Measurements from ENCODE around the gene INSRR. TPM values are rescaled to one million over a fixed set of nuclear protein-coding genes. Genes with fewer than 3 reads are reported as not detected.

The INSRR gene
- total RNA-seq, 1 donor, result not detected

GRCh38 chr1:156840898-156841279, 18.0 kb downstream of the INSRR start:
- Histone ChIP-seq H3K4me1 (ENCODE audit: insufficient read depth, low read length) (peaks cover 7% of the 10 kb centered on the region), H3K27me3 (ENCODE audit: insufficient read depth, low read length) (peaks cover 28% of the 10 kb centered on the region), H3K9me3 (ENCODE audit: low read depth, low read length) (no peaks in the 10 kb centered on the region), H3K4me3 (ENCODE audit: low read length) (no peak overlapping the region)

- Histone ChIP-seq H3K4me3 (ENCODE audit: low read length) (no peak overlapping the region), H3K27me3 (ENCODE audit: insufficient read depth, low read length) (peaks cover 28% of the 10 kb centered on the region), H3K9me3 (ENCODE audit: low read depth, low read length) (no peaks in the 10 kb centered on the region), H3K4me1 (ENCODE audit: insufficient read depth, low read length) (peaks cover 7% of the 10 kb centered on the region)
Measured at GRCh38 chr1:156840186-156840897, 18.6 kb downstream of the INSRR start.

- Histone ChIP-seq H3K27me3 (ENCODE audit: insufficient read depth, low read length) (peaks cover 21% of the 10 kb centered on the region), H3K9me3 (ENCODE audit: low read depth, low read length) (no peaks in the 10 kb centered on the region), H3K4me1 (ENCODE audit: insufficient read depth, low read length) (peaks cover under 1% of the 10 kb centered on the region), H3K4me3 (ENCODE audit: low read length) (no peak overlapping the region)
Measured at GRCh38 chr1:156839426-156840109, 19.3 kb downstream of the INSRR start.

- Histone ChIP-seq H3K9me3 (ENCODE audit: low read depth, low read length) (no peaks in the 10 kb centered on the region), H3K27me3 (ENCODE audit: insufficient read depth, low read length) (peaks cover 15% of the 10 kb centered on the region)
Measured at GRCh38 chr1:156838972-156839371, 19.9 kb downstream of the INSRR start.

GRCh38 chr1:156836892-156837291, 22.0 kb downstream of the INSRR start:
- no peaks in the 10 kb centered on the region for H3K4me1 ChIP-seq (ENCODE audit: insufficient read depth, low read length)
- H3K9me3 ChIP-seq (ENCODE audit: low read depth, low read length), result no peaks in the 10 kb centered on the region
- peaks cover 3% of the 10 kb centered on the region for H3K27me3 ChIP-seq (ENCODE audit: insufficient read depth, low read length)
- H3K4me3 ChIP-seq (ENCODE audit: low read length), result no peak overlapping the region

More at GRCh38 chr1:156838972-156839371, 19.9 kb downstream of the INSRR start:
- Histone ChIP-seq H3K4me3 (ENCODE audit: low read length) (no peak overlapping the region), H3K4me1 (ENCODE audit: insufficient read depth, low read length) (no peaks in the 10 kb centered on the region)

GRCh38 chr1:156836041-156836654, 22.8 kb downstream of the INSRR start:
- no peaks in the 10 kb centered on the region for H3K9me3 ChIP-seq (ENCODE audit: low read depth, low read length)
- H3K4me1 ChIP-seq (ENCODE audit: insufficient read depth, low read length), result no peaks in the 10 kb centered on the region

GRCh38 chr1:156834322-156834721, 24.6 kb downstream of the INSRR start:
- no peaks in the 10 kb centered on the region for H3K4me1 ChIP-seq (ENCODE audit: insufficient read depth, low read length)
- peaks cover 5% of the 10 kb centered on the region for H3K27me3 ChIP-seq (ENCODE audit: insufficient read depth, low read length)
- no peak overlapping the region for H3K4me3 ChIP-seq (ENCODE audit: low read length)
- H3K9me3 ChIP-seq (ENCODE audit: low read depth, low read length), result no peaks in the 10 kb centered on the region

More at GRCh38 chr1:156836041-156836654, 22.8 kb downstream of the INSRR start:
- Histone ChIP-seq H3K4me3 (ENCODE audit: low read length) (no peak overlapping the region), H3K27me3 (ENCODE audit: insufficient read depth, low read length) (peaks cover 5% of the 10 kb centered on the region)

- H3K4me3 ChIP-seq (ENCODE audit: low read length), result no peak overlapping the region
- no peaks in the 10 kb centered on the region for H3K4me1 ChIP-seq (ENCODE audit: insufficient read depth, low read length)
- H3K27me3 ChIP-seq (ENCODE audit: insufficient read depth, low read length), result peaks cover 5% of the 10 kb centered on the region
- H3K9me3 ChIP-seq (ENCODE audit: low read depth, low read length), result no peaks in the 10 kb centered on the region
Measured at GRCh38 chr1:156833603-156834002, 25.3 kb downstream of the INSRR start.

GRCh38 chr1:156832434-156832833, 26.5 kb downstream of the INSRR start:
- Histone ChIP-seq H3K4me1 (ENCODE audit: insufficient read depth, low read length) (no peaks in the 10 kb centered on the region), H3K9me3 (ENCODE audit: low read depth, low read length) (no peaks in the 10 kb centered on the region), H3K4me3 (ENCODE audit: low read length) (no peak overlapping the region), H3K27me3 (ENCODE audit: insufficient read depth, low read length) (peaks cover 5% of the 10 kb centered on the region)

GRCh38 chr1:156828400-156829124, 30.4 kb downstream of the INSRR start:
- Histone ChIP-seq H3K9me3 (ENCODE audit: low read depth, low read length) (no peaks in the 10 kb centered on the region), H3K4me3 (ENCODE audit: low read length) (no peak overlapping the region), H3K4me1 (ENCODE audit: insufficient read depth, low read length) (no peaks in the 10 kb centered on the region), H3K27me3 (ENCODE audit: insufficient read depth, low read length) (peaks cover 5% of the 10 kb centered on the region)

GRCh38 chr1:156826630-156827029, 32.3 kb downstream of the INSRR start:
- no peaks in the 10 kb centered on the region for H3K4me1 ChIP-seq (ENCODE audit: insufficient read depth, low read length)
- H3K27me3 ChIP-seq (ENCODE audit: insufficient read depth, low read length), result no peaks in the 10 kb centered on the region
- H3K9me3 ChIP-seq (ENCODE audit: low read depth, low read length), result no peaks in the 10 kb centered on the region
- H3K4me3 ChIP-seq (ENCODE audit: low read length), result no peak overlapping the region

GRCh38 chr1:156823210-156823790, 35.6 kb downstream of the INSRR start:
- Histone ChIP-seq H3K27me3 (ENCODE audit: insufficient read depth, low read length) (no peaks in the 10 kb centered on the region), H3K9me3 (ENCODE audit: low read depth, low read length) (no peaks in the 10 kb centered on the region), H3K4me3 (ENCODE audit: low read length) (no peak overlapping the region), H3K4me1 (ENCODE audit: insufficient read depth, low read length) (no peaks in the 10 kb centered on the region)

GRCh38 chr1:156822680-156823079, 36.2 kb downstream of the INSRR start:
- H3K4me1 ChIP-seq (ENCODE audit: insufficient read depth, low read length), result peaks cover 1% of the 10 kb centered on the region
- no peaks in the 10 kb centered on the region for H3K27me3 ChIP-seq (ENCODE audit: insufficient read depth, low read length)
- H3K4me3 ChIP-seq (ENCODE audit: low read length), result no peak overlapping the region
- no peaks in the 10 kb centered on the region for H3K9me3 ChIP-seq (ENCODE audit: low read depth, low read length)

GRCh38 chr1:156821801-156822200, 37.1 kb downstream of the INSRR start:
- Histone ChIP-seq H3K4me1 (ENCODE audit: insufficient read depth, low read length) (peaks cover 10% of the 10 kb centered on the region), H3K4me3 (ENCODE audit: low read length) (no peak overlapping the region), H3K9me3 (ENCODE audit: low read depth, low read length) (no peaks in the 10 kb centered on the region), H3K27me3 (ENCODE audit: insufficient read depth, low read length) (no peaks in the 10 kb centered on the region)

Data from mononuclear cell (primary cell).